ENCODE results near the gene UBE2G1. TPM values are rescaled to one million over a fixed set of nuclear protein-coding genes. Genes with fewer than 3 reads are reported as not detected.

The UBE2G1 gene
- total RNA-seq, 1 donor, result 36.2 TPM

DNA sequence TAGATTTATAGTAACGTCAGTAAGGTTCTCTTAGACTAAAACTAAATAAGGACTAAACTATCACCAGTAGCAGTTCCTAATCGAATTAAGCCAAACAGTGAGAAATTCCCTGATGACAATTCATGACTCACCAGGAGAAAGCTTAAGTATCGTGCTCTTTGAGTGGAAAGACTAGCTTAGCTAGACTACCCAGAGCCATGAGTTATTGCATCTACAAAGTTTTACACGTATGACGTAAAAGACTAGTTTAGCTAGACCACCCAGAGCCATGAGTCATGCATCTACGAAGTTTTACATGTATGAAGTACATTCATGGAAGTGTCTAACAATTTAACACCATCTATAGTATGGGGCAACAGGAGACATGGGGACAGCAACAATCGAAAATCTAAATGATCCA, 36.6 kb downstream of the UBE2G1 start:
- Histone ChIP-seq H3K27ac (ENCODE audit: low read depth, low read length) (peak overlapping the region; percentile 78), H3K4me2 (ENCODE audit: insufficient read depth, low read length) (peak overlapping the region; percentile 37), H3K27me3 (ENCODE audit: insufficient read depth, low read length) (no peaks in the 10 kb centered on the region), H3K9me3 (ENCODE audit: low read depth, low read length) (no peaks in the 10 kb centered on the region), H2AFZ (ENCODE audit: low read length) (no peak overlapping the region), H3K36me3 (ENCODE audit: insufficient read depth, low read length) (no peaks in the 10 kb centered on the region), H4K20me1 (ENCODE audit: insufficient read depth, low read length) (peaks cover 51% of the 10 kb centered on the region), H3K4me1 (ENCODE audit: insufficient read depth, low read length) (peaks cover 30% of the 10 kb centered on the region), H3K79me2 (ENCODE audit: insufficient read depth, low read length) (peaks cover 91% of the 10 kb centered on the region), H3K4me3 (ENCODE audit: insufficient read depth, low read length) (no peak overlapping the region)
- TF ChIP-seq, protein P1, sequence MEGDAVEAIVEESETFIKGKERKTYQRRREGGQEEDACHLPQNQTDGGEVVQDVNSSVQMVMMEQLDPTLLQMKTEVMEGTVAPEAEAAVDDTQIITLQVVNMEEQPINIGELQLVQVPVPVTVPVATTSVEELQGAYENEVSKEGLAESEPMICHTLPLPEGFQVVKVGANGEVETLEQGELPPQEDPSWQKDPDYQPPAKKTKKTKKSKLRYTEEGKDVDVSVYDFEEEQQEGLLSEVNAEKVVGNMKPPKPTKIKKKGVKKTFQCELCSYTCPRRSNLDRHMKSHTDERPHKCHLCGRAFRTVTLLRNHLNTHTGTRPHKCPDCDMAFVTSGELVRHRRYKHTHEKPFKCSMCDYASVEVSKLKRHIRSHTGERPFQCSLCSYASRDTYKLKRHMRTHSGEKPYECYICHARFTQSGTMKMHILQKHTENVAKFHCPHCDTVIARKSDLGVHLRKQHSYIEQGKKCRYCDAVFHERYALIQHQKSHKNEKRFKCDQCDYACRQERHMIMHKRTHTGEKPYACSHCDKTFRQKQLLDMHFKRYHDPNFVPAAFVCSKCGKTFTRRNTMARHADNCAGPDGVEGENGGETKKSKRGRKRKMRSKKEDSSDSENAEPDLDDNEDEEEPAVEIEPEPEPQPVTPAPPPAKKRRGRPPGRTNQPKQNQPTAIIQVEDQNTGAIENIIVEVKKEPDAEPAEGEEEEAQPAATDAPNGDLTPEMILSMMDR (IDR thresholded peaks at IDR 0.05; ENCODE audit: extremely low read depth, low read depth, low read length), result no peak
- peak; percentile 92 for DNase-seq (ENCODE audit: insufficient read length, low spot score, missing footprints)

GRCh38 chr17:4327606-4328005, 38.9 kb downstream of the UBE2G1 start:
- no peaks in the 10 kb centered on the region for H3K9me3 ChIP-seq (ENCODE audit: low read depth, low read length)
- H3K4me3 ChIP-seq (ENCODE audit: insufficient read depth, low read length), result no peak overlapping the region
- H3K4me1 ChIP-seq (ENCODE audit: insufficient read depth, low read length), result peaks cover 29% of the 10 kb centered on the region
- H3K4me2 ChIP-seq (ENCODE audit: insufficient read depth, low read length), result peak overlapping the region; percentile 44
- peaks cover 91% of the 10 kb centered on the region for H3K79me2 ChIP-seq (ENCODE audit: insufficient read depth, low read length)
- H3K27ac ChIP-seq (ENCODE audit: low read depth, low read length), result peak overlapping the region; percentile 71
- TF ChIP-seq, protein P1 (IDR thresholded peaks at IDR 0.05; ENCODE audit: extremely low read depth, low read depth, low read length), result no peak
- no peak overlapping the region for H2AFZ ChIP-seq (ENCODE audit: low read length)
- H4K20me1 ChIP-seq (ENCODE audit: insufficient read depth, low read length), result peaks cover 50% of the 10 kb centered on the region
- DNase-seq (ENCODE audit: insufficient read length, low spot score, missing footprints), result peak; percentile 84
- no peaks in the 10 kb centered on the region for H3K27me3 ChIP-seq (ENCODE audit: insufficient read depth, low read length)
- no peaks in the 10 kb centered on the region for H3K36me3 ChIP-seq (ENCODE audit: insufficient read depth, low read length)

DNA sequence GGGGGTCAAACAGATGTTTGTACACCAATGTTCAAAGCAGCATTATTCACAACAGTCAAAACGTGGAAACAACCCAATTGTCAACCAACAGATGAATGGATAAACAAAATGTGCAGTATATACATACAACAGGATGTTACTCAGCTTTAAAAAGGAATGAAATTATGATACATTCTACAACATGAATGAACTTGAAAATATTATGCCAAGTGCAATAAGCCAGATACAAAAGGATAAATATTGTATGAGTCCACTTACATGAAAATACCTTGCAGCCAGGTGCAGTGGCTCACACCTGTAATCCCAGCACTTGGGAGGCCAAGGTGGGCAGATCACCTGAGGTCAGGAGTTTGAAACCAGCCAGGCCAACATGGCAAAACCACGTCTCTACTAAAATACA, 39.9 kb downstream of the UBE2G1 start:
- peaks cover 51% of the 10 kb centered on the region for H4K20me1 ChIP-seq (ENCODE audit: insufficient read depth, low read length)
- H2AFZ ChIP-seq (ENCODE audit: low read length), result no peak overlapping the region
- no peaks in the 10 kb centered on the region for H3K36me3 ChIP-seq (ENCODE audit: insufficient read depth, low read length)
- H3K27ac ChIP-seq (ENCODE audit: low read depth, low read length), result no peak overlapping the region
- TF ChIP-seq, protein P1 (IDR thresholded peaks at IDR 0.05; ENCODE audit: extremely low read depth, low read depth, low read length), result no peak
- H3K4me1 ChIP-seq (ENCODE audit: insufficient read depth, low read length), result peaks cover 25% of the 10 kb centered on the region
- H3K9me3 ChIP-seq (ENCODE audit: low read depth, low read length), result no peaks in the 10 kb centered on the region
- no peak overlapping the region for H3K4me3 ChIP-seq (ENCODE audit: insufficient read depth, low read length)
- peaks cover 91% of the 10 kb centered on the region for H3K79me2 ChIP-seq (ENCODE audit: insufficient read depth, low read length)
- no peak for DNase-seq (ENCODE audit: insufficient read length, low spot score, missing footprints)
- H3K27me3 ChIP-seq (ENCODE audit: insufficient read depth, low read length), result no peaks in the 10 kb centered on the region
- no peak overlapping the region for H3K4me2 ChIP-seq (ENCODE audit: insufficient read depth, low read length)

DNA sequence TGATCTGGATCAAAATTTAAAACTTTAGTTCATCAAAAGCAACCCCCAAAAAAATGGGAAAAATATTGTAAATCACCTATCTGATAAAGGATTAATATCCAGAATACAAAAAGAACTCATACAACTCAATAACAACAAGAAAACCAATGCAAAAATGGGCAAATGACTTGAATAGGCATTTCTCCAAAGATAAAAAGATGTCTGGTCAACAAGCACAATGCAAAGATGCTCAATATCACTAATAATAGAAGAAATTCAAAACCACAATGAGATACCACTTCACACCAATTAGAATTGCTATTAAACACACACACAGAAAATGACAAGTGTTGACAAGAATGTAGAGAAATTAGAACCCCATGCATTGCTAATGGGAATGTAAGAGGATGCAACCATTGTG, 40.4 kb downstream of the UBE2G1 start:
- no peak overlapping the region for H3K4me3 ChIP-seq (ENCODE audit: insufficient read depth, low read length)
- H4K20me1 ChIP-seq (ENCODE audit: insufficient read depth, low read length), result peaks cover 52% of the 10 kb centered on the region

More for the DNA sequence above, 40.4 kb downstream of the UBE2G1 start:
- H3K27me3 ChIP-seq (ENCODE audit: insufficient read depth, low read length), result no peaks in the 10 kb centered on the region
- H2AFZ ChIP-seq (ENCODE audit: low read length), result no peak overlapping the region
- peaks cover 92% of the 10 kb centered on the region for H3K79me2 ChIP-seq (ENCODE audit: insufficient read depth, low read length)
- no peaks in the 10 kb centered on the region for H3K36me3 ChIP-seq (ENCODE audit: insufficient read depth, low read length)
- TF ChIP-seq, protein P1 (IDR thresholded peaks at IDR 0.05; ENCODE audit: extremely low read depth, low read depth, low read length), result no peak
- no peak for DNase-seq (ENCODE audit: insufficient read length, low spot score, missing footprints)
- H3K4me1 ChIP-seq (ENCODE audit: insufficient read depth, low read length), result peaks cover 25% of the 10 kb centered on the region
- H3K27ac ChIP-seq (ENCODE audit: low read depth, low read length), result no peak overlapping the region
- H3K4me2 ChIP-seq (ENCODE audit: insufficient read depth, low read length), result no peak overlapping the region
- H3K9me3 ChIP-seq (ENCODE audit: low read depth, low read length), result no peaks in the 10 kb centered on the region

All from osteoblast (primary cell).